NK-92 (cell line): Measurements from ENCODE around the gene PILRB.
A peak's percentile ranks its signal among the peaks of the same experiment; 100 is the strongest.
"Not testable (repeated sequence)": the region's sequence is repeated elsewhere in the genome, so short reads cannot be mapped to it uniquely, and the experiment has no call there.

Experiments
- DNase-seq: peaks from one replicate; lab custom pipeline; 2025; ENCODE audit not compliant: unreplicated experiment; lab: John Stamatoyannopoulos, UW

PILRB gene

GRCh38 chr7:100358027-100358856 is at the start of gene PILRB:
PILRB (plus strand) TSS chr7:100358117; CDS start chr7:100358303, 186 bp downstream.
- DNase-seq = no peak

- not testable (repeated sequence) for DNase-seq
Measured at GRCh38 chr7:100318329-100318728, 39.6 kb upstream of the PILRB start.

GRCh38 chr7:100321648-100322047 is 36.3 kb upstream of the PILRB start:
- DNase-seq = not testable (repeated sequence)

GRCh38 chr7:100324194-100324593 is 33.7 kb upstream of the PILRB start:
- DNase-seq = not testable (repeated sequence)

- not testable (repeated sequence) for DNase-seq
Measured at GRCh38 chr7:100325671-100326070, 32.2 kb upstream of the PILRB start.

- not testable (repeated sequence) for DNase-seq
Measured at GRCh38 chr7:100326914-100327313, 31.0 kb upstream of the PILRB start.

- DNase-seq = peak; percentile 57
Measured at GRCh38 chr7:100335566-100336466, 22.1 kb upstream of the PILRB start.

- not testable (repeated sequence) for DNase-seq
Measured at GRCh38 chr7:100338083-100338696, 19.7 kb upstream of the PILRB start.

- not testable (repeated sequence) for DNase-seq
Measured at GRCh38 chr7:100341286-100341685, 16.6 kb upstream of the PILRB start.

- no peak for DNase-seq
Measured at GRCh38 chr7:100342765-100343164, 15.2 kb upstream of the PILRB start.

- DNase-seq = not testable (repeated sequence)
Measured at GRCh38 chr7:100344124-100344559, 13.8 kb upstream of the PILRB start.

GRCh38 chr7:100344560-100345287 is 13.2 kb upstream of the PILRB start:
- DNase-seq = not testable (repeated sequence)

GRCh38 chr7:100345288-100345672 is 12.6 kb upstream of the PILRB start:
- DNase-seq = not testable (repeated sequence)

- DNase-seq = no peak
Measured at GRCh38 chr7:100346921-100347320, 11.0 kb upstream of the PILRB start.

- DNase-seq = no peak
Measured at GRCh38 chr7:100348805-100349204, 9.1 kb upstream of the PILRB start.

GRCh38 chr7:100349757-100350156 is 8.2 kb upstream of the PILRB start:
- no peak for DNase-seq

GRCh38 chr7:100351657-100352058 is 6.3 kb upstream of the PILRB start:
- no peak for DNase-seq

GRCh38 chr7:100352230-100352781 is 5.6 kb upstream of the PILRB start:
- not testable (repeated sequence) for DNase-seq

GRCh38 chr7:100352984-100353684 is 4.8 kb upstream of the PILRB start:
- no peak for DNase-seq
